ENCODE data around the gene CAMSAP1. TPM values are rescaled to one million over a fixed set of nuclear protein-coding genes. Genes with fewer than 3 reads are reported as not detected.

Gene CAMSAP1
- total and polyA plus RNA-seq, 9 of the 15 experiments (the other 6 are each of a cell fraction or from before 2014, with no cell fraction given): 1.5 to 28.8 (median 14.3) TPM

GRCh38 chr9:135949501-135950134 lies 42.3 kb upstream of the CAMSAP1 start (continued):
- TF ChIP-seq POLR2H (tag; IDR thresholded peaks at IDR 0.05; ENCODE audit: low read depth): no peak
- 0 out of 2 replicates have a peak, but pooled peaks have one; percentile 18 for TF ChIP-seq ZNF79 (CRISPR knock-in tag; IDR thresholded peaks at IDR 0.05; ENCODE audit: low read depth)
- TF ChIP-seq PTRF (tag; IDR thresholded peaks at IDR 0.05): no peak
- no peak for TF ChIP-seq TGIF2 (CRISPR knock-in tag; IDR thresholded peaks at IDR 0.05)
- TF ChIP-seq, protein P1, sequence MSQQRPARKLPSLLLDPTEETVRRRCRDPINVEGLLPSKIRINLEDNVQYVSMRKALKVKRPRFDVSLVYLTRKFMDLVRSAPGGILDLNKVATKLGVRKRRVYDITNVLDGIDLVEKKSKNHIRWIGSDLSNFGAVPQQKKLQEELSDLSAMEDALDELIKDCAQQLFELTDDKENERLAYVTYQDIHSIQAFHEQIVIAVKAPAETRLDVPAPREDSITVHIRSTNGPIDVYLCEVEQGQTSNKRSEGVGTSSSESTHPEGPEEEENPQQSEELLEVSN (IDR thresholded peaks at IDR 0.05; ENCODE audit: borderline replicate concordance in 1 of 2, extremely low read depth in 1 of 2, insufficient read depth in 1 of 2, insufficient read length in 1 of 2, low read depth in 1 of 2, low read length in 1 of 2, poor library complexity in 1 of 2, severe bottlenecking in 1 of 2): peak in 1 of 2 experiments; percentile 10
- TF ChIP-seq OTX1 (CRISPR knock-in tag; IDR thresholded peaks at IDR 0.05): no peak
- TF ChIP-seq ZNF311 (CRISPR knock-in tag; IDR thresholded peaks at IDR 0.05): 0 out of 2 replicates have a peak, but pooled peaks have one; percentile 2
- peak; percentile 77 for TF ChIP-seq RBM22 (IDR thresholded peaks at IDR 0.05; ENCODE audit: low read depth, low read length, poor library complexity, severe bottlenecking)
- TF ChIP-seq POLR2G (IDR thresholded peaks at IDR 0.05; ENCODE audit: low read depth, low read length): peak; percentile 75
- TF ChIP-seq MGA (IDR thresholded peaks at IDR 0.05): no peak
- no peak for TF ChIP-seq HDAC8 (tag; IDR thresholded peaks at IDR 0.05)
- no peak for TF ChIP-seq POU5F1 (IDR thresholded peaks at IDR 0.05; ENCODE audit: borderline replicate concordance, low read depth, low read length, partially characterized antibody)
- TF ChIP-seq KLF16 (IDR thresholded peaks at IDR 0.05): no peak
